ENCODE measurements around the gene MAP4K2. TPM values are rescaled to one million over a fixed set of nuclear protein-coding genes. Genes with fewer than 3 reads are reported as not detected.

MAP4K2 gene
- total and polyA plus RNA-seq, 2 of the 13 experiments (the other 11 are each of a cell fraction or from before 2014, with no cell fraction given): 8.3 to 17.6 TPM

DNA sequence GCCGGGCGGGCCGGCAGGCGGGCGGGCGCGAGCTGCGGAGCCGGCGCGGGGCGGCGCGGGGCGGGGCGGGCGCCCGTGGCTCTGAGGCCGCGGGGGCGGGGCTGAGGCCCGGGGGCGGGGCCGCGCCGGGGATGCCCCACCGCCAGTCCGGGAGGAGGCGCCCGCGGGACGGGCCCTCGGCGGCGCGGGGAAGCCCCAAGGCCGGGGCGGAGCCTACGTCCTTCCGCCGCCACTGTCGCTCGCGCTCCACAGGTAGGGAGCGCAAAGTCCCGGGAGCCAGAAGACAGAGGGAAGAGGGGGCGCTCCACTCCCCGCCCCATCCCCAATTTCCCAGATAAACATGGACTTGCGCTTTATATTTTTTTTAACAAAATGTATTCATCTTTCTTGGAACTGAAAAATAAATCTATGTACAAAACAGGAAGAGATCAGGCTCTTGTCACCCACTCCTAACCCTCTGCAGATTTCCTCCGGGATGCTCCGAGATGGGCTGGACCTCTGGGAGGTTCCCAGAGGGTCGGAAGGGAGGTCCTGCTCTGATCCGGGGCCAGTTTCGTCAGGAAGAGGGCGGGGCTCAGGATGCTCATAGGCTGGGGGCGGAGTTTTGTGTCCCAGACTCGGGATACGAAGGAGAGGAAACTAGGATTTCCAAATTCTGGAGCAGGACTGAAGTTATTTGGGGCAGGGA lies at the start of gene MAP4K2 (continued):
- TF ChIP-seq, protein P1, sequence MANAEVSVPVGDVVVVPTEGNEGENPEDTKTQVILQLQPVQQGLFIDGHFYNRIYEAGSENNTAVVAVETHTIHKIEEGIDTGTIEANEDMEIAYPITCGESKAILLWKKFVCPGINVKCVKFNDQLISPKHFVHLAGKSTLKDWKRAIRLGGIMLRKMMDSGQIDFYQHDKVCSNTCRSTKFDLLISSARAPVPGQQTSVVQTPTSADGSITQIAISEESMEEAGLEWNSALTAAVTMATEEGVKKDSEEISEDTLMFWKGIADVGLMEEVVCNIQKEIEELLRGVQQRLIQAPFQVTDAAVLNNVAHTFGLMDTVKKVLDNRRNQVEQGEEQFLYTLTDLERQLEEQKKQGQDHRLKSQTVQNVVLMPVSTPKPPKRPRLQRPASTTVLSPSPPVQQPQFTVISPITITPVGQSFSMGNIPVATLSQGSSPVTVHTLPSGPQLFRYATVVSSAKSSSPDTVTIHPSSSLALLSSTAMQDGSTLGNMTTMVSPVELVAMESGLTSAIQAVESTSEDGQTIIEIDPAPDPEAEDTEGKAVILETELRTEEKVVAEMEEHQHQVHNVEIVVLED (CRISPR knock-in tag; IDR thresholded peaks at IDR 0.05; ENCODE audit: borderline replicate concordance): 0 out of 2 replicates have a peak, but pooled peaks have one; percentile 22
- TF ChIP-seq ZNF331 (CRISPR knock-in tag; IDR thresholded peaks at IDR 0.05): 0 out of 2 replicates have a peak, but pooled peaks have one; percentile 24
- TF ChIP-seq, protein P2, sequence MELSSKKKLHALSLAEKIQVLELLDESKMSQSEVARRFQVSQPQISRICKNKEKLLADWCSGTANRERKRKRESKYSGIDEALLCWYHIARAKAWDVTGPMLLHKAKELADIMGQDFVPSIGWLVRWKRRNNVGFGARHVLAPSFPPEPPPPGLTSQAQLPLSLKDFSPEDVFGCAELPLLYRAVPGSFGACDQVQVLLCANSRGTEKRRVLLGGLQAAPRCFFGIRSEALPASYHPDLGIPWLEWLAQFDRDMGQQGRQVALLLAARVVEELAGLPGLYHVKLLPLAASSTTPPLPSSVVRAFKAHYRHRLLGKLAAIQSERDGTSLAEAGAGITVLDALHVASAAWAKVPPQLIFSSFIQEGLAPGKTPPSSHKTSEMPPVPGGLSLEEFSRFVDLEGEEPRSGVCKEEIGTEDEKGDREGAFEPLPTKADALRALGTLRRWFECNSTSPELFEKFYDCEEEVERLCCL (CRISPR knock-in tag; IDR thresholded peaks at IDR 0.05; ENCODE audit: borderline replicate concordance): 0 out of 2 replicates have a peak, but pooled peaks have one; percentile 30
- no peak for TF ChIP-seq KAT7 (CRISPR knock-in tag; IDR thresholded peaks at IDR 0.05; ENCODE audit: borderline replicate concordance)
- TF ChIP-seq, protein P3, sequence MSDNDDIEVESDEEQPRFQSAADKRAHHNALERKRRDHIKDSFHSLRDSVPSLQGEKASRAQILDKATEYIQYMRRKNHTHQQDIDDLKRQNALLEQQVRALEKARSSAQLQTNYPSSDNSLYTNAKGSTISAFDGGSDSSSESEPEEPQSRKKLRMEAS (IDR thresholded peaks at IDR 0.05): 0 out of 2 replicates have a peak, but pooled peaks have one; percentile 7
- peak; percentile 41; the same call in 1 of the 2 replicates for TF ChIP-seq GATAD1 (CRISPR knock-in tag; IDR thresholded peaks at IDR 0.05)
- TF ChIP-seq GABPA (IDR thresholded peaks at IDR 0.05; ENCODE audit: low read depth, low read length): peak; percentile 29; the same call in 1 of the 2 replicates
- TF ChIP-seq GABPA (CRISPR knock-in tag; IDR thresholded peaks at IDR 0.05; ENCODE audit: low read depth): peak; percentile 30; the same call in 1 of the 2 replicates
- TF ChIP-seq SMARCE1 (IDR thresholded peaks at IDR 0.05; ENCODE audit: borderline replicate concordance): no peak
- TF ChIP-seq, protein P4, sequence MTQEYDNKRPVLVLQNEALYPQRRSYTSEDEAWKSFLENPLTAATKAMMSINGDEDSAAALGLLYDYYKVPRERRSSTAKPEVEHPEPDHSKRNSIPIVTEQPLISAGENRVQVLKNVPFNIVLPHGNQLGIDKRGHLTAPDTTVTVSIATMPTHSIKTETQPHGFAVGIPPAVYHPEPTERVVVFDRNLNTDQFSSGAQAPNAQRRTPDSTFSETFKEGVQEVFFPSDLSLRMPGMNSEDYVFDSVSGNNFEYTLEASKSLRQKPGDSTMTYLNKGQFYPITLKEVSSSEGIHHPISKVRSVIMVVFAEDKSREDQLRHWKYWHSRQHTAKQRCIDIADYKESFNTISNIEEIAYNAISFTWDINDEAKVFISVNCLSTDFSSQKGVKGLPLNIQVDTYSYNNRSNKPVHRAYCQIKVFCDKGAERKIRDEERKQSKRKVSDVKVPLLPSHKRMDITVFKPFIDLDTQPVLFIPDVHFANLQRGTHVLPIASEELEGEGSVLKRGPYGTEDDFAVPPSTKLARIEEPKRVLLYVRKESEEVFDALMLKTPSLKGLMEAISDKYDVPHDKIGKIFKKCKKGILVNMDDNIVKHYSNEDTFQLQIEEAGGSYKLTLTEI (CRISPR knock-in tag; conservative IDR thresholded peaks at IDR 0.05): no peak
- TF ChIP-seq SETDB1 (CRISPR knock-in tag; IDR thresholded peaks at IDR 0.05; ENCODE audit: borderline replicate concordance): no peak
- 0 out of 2 replicates have a peak, but pooled peaks have one; percentile 18 for TF ChIP-seq MED1 (CRISPR knock-in tag; IDR thresholded peaks at IDR 0.05)
- 0 out of 2 replicates have a peak, but pooled peaks have one; percentile 53 for TF ChIP-seq ZNF816 (CRISPR knock-in tag; IDR thresholded peaks at IDR 0.05; ENCODE audit: borderline replicate concordance)
- TF ChIP-seq, protein P5, sequence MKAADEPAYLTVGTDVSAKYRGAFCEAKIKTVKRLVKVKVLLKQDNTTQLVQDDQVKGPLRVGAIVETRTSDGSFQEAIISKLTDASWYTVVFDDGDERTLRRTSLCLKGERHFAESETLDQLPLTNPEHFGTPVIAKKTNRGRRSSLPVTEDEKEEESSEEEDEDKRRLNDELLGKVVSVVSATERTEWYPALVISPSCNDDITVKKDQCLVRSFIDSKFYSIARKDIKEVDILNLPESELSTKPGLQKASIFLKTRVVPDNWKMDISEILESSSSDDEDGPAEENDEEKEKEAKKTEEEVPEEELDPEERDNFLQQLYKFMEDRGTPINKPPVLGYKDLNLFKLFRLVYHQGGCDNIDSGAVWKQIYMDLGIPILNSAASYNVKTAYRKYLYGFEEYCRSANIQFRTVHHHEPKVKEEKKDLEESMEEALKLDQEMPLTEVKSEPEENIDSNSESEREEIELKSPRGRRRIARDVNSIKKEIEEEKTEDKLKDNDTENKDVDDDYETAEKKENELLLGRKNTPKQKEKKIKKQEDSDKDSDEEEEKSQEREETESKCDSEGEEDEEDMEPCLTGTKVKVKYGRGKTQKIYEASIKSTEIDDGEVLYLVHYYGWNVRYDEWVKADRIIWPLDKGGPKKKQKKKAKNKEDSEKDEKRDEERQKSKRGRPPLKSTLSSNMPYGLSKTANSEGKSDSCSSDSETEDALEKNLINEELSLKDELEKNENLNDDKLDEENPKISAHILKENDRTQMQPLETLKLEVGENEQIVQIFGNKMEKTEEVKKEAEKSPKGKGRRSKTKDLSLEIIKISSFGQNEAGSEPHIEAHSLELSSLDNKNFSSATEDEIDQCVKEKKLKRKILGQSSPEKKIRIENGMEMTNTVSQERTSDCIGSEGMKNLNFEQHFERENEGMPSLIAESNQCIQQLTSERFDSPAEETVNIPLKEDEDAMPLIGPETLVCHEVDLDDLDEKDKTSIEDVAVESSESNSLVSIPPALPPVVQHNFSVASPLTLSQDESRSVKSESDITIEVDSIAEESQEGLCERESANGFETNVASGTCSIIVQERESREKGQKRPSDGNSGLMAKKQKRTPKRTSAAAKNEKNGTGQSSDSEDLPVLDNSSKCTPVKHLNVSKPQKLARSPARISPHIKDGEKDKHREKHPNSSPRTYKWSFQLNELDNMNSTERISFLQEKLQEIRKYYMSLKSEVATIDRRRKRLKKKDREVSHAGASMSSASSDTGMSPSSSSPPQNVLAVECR (CRISPR knock-in tag; IDR thresholded peaks at IDR 0.05; ENCODE audit: borderline replicate concordance): peak; percentile 39; the same call in 1 of the 2 replicates
- TF ChIP-seq SMAD9 (CRISPR knock-in tag; IDR thresholded peaks at IDR 0.05): peak; percentile 67; the same call in 1 of the 2 replicates
- no peak for TF ChIP-seq KDM5A (IDR thresholded peaks at IDR 0.05; ENCODE audit: borderline replicate concordance, low read length)
- peak; percentile 78 for TF ChIP-seq HNRNPLL (IDR thresholded peaks at IDR 0.05; ENCODE audit: low read depth, low read length, poor library complexity, severe bottlenecking)
- peak; percentile 35; the same call in 1 of the 2 replicates for TF ChIP-seq KLF12 (CRISPR knock-in tag; IDR thresholded peaks at IDR 0.05; ENCODE audit: borderline replicate concordance)
- TF ChIP-seq ZIK1 (CRISPR knock-in tag; IDR thresholded peaks at IDR 0.05; ENCODE audit: borderline replicate concordance, low read depth): 0 out of 2 replicates have a peak, but pooled peaks have one; percentile 35
